ENCODE measurements around the gene NWD2.

The NWD2 gene

DNA sequence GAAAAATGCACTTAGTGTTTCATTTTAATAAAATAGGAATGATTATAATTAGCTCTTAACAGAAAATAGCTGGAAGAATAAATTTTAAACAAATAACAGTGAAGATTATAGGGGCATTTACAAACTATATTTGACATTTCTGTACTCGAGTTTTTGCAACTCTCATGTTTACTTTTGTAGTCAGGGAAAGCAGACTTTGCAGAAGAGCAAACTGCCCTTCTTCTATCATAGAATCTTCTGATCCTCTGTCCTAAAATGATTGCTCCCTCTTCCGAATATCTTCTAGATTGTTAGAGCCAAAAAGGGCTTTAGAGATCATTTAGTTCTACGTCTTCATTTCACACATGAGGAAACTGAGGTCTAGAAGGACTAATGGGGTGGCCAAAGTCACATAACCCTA lies 222.7 kb downstream of the NWD2 start:
- TF ChIP-seq FOXP2 (optimal IDR thresholded peaks at IDR 0.05; ENCODE audit: borderline replicate concordance, extremely low read depth, extremely low read length, insufficient read depth) = no peak
- no peak for TF ChIP-seq TAF1 (IDR thresholded peaks at IDR 0.05; ENCODE audit: borderline replicate concordance, insufficient read depth, low read length)
- TF ChIP-seq, protein P1, sequence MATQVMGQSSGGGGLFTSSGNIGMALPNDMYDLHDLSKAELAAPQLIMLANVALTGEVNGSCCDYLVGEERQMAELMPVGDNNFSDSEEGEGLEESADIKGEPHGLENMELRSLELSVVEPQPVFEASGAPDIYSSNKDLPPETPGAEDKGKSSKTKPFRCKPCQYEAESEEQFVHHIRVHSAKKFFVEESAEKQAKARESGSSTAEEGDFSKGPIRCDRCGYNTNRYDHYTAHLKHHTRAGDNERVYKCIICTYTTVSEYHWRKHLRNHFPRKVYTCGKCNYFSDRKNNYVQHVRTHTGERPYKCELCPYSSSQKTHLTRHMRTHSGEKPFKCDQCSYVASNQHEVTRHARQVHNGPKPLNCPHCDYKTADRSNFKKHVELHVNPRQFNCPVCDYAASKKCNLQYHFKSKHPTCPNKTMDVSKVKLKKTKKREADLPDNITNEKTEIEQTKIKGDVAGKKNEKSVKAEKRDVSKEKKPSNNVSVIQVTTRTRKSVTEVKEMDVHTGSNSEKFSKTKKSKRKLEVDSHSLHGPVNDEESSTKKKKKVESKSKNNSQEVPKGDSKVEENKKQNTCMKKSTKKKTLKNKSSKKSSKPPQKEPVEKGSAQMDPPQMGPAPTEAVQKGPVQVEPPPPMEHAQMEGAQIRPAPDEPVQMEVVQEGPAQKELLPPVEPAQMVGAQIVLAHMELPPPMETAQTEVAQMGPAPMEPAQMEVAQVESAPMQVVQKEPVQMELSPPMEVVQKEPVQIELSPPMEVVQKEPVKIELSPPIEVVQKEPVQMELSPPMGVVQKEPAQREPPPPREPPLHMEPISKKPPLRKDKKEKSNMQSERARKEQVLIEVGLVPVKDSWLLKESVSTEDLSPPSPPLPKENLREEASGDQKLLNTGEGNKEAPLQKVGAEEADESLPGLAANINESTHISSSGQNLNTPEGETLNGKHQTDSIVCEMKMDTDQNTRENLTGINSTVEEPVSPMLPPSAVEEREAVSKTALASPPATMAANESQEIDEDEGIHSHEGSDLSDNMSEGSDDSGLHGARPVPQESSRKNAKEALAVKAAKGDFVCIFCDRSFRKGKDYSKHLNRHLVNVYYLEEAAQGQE (IDR thresholded peaks at IDR 0.05; ENCODE audit: insufficient read depth in 1 of 2, low read depth in 2 of 2, low read length in 2 of 2) = no peak
- TF ChIP-seq SIN3A (IDR thresholded peaks at IDR 0.05; ENCODE audit: borderline replicate concordance, insufficient read depth, low read length) = no peak
- no peak for TF ChIP-seq POLR2AphosphoS5 (IDR thresholded peaks at IDR 0.05; ENCODE audit: low read depth, low read length)

- TF ChIP-seq SIN3A (IDR thresholded peaks at IDR 0.05; ENCODE audit: borderline replicate concordance, insufficient read depth, low read length) (no peak), TAF1 (IDR thresholded peaks at IDR 0.05; ENCODE audit: borderline replicate concordance, insufficient read depth, low read length) (no peak), POLR2AphosphoS5 (IDR thresholded peaks at IDR 0.05; ENCODE audit: low read depth, low read length) (no peak), FOXP2 (optimal IDR thresholded peaks at IDR 0.05; ENCODE audit: borderline replicate concordance, extremely low read depth, extremely low read length, insufficient read depth) (no peak)
- TF ChIP-seq, protein P1 (IDR thresholded peaks at IDR 0.05; ENCODE audit: insufficient read depth in 1 of 2, low read depth in 2 of 2, low read length in 2 of 2) = no peak
Measured at GRCh38 chr4:37467824-37468223, 223.3 kb downstream of the NWD2 start.

DNA sequence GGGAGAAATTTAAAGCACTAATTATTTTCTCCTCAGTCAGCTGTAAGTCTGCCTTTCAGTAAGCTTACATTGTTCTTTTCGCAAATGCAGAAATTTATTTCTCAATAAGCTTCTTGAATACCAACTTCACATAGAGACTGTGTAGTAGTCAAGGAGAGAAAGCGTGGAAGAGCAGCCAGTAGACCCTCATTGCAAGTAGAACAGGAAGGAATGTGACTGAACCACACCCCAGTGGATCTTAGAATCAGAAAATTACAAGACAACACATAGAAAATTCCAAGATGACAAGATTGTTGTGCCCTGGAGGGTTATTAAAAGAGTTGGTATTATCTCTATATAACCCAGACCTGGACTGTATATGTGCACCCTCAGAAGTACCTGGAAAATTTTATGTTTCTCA lies 224.7 kb downstream of the NWD2 start:
- TF ChIP-seq, protein P1 (IDR thresholded peaks at IDR 0.05; ENCODE audit: insufficient read depth in 1 of 2, low read depth in 2 of 2, low read length in 2 of 2) = no peak
- no peak for TF ChIP-seq SIN3A (IDR thresholded peaks at IDR 0.05; ENCODE audit: borderline replicate concordance, insufficient read depth, low read length)
- no peak for TF ChIP-seq POLR2AphosphoS5 (IDR thresholded peaks at IDR 0.05; ENCODE audit: low read depth, low read length)
- no peak for TF ChIP-seq TAF1 (IDR thresholded peaks at IDR 0.05; ENCODE audit: borderline replicate concordance, insufficient read depth, low read length)
- no peak for TF ChIP-seq FOXP2 (optimal IDR thresholded peaks at IDR 0.05; ENCODE audit: borderline replicate concordance, extremely low read depth, extremely low read length, insufficient read depth)

DNA sequence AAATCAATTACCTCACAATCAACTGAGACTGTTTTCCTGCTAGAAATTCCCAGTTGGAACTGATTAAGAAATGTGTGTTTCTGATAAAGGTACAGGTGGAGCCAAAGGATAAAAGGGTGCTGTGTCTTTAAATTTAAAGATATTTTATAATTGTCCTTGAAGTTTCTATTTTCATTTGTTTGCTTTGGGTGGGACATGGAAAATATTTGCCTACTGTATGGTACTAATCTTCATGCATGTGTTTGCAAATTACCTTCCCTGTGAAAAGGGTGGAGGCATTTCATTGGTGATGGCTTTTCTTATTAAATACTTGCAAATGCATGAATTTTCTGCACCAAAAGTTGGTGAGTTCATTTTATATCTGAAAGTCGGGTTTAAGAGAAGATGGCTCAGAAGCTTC lies 225.7 kb downstream of the NWD2 start:
- TF ChIP-seq SIN3A (IDR thresholded peaks at IDR 0.05; ENCODE audit: borderline replicate concordance, insufficient read depth, low read length) = no peak
- TF ChIP-seq, protein P1 (IDR thresholded peaks at IDR 0.05; ENCODE audit: insufficient read depth in 1 of 2, low read depth in 2 of 2, low read length in 2 of 2) = no peak
- no peak for TF ChIP-seq POLR2AphosphoS5 (IDR thresholded peaks at IDR 0.05; ENCODE audit: low read depth, low read length)
- no peak for TF ChIP-seq TAF1 (IDR thresholded peaks at IDR 0.05; ENCODE audit: borderline replicate concordance, insufficient read depth, low read length)
- no peak for TF ChIP-seq FOXP2 (optimal IDR thresholded peaks at IDR 0.05; ENCODE audit: borderline replicate concordance, extremely low read depth, extremely low read length, insufficient read depth)

DNA sequence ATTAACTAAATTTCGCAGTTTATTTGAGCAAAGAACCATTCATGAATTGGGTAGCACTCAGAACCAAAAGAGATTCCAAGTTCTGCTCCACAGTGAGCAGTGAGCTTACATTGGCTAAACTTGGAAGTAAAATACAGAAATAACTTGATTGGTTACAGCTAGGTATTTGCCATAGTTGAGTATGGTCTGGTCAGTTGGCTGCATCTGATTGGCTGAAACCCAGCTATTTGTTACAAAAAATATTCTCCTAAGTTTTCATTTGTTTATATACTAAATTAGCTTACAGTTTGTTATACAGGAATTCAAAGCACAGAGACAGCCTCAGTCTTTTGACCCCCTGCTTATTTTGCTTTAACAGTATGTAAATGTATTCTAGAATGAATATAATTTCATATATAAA lies 226.6 kb downstream of the NWD2 start:
- no peak for TF ChIP-seq SIN3A (IDR thresholded peaks at IDR 0.05; ENCODE audit: borderline replicate concordance, insufficient read depth, low read length)
- no peak for TF ChIP-seq FOXP2 (optimal IDR thresholded peaks at IDR 0.05; ENCODE audit: borderline replicate concordance, extremely low read depth, extremely low read length, insufficient read depth)
- TF ChIP-seq POLR2AphosphoS5 (IDR thresholded peaks at IDR 0.05; ENCODE audit: low read depth, low read length) = no peak
- TF ChIP-seq TAF1 (IDR thresholded peaks at IDR 0.05; ENCODE audit: borderline replicate concordance, insufficient read depth, low read length) = no peak
- TF ChIP-seq, protein P1 (IDR thresholded peaks at IDR 0.05; ENCODE audit: insufficient read depth in 1 of 2, low read depth in 2 of 2, low read length in 2 of 2) = no peak

Measured in PFSK-1 (cell line).